Central memory CD8-positive, alpha-beta T cell (primary cell): Measurements from ENCODE around the gene FNBP1L.

ENCODE experiments used
- ATAC-seq: fragments of 150-1000 bp; cut with Tn5 transposase; replicated peaks from 2 replicates; pipeline ENCODE4 v1.10.0; 2022; ENCODE audit warnings: mild to moderate bottlenecking, moderate FRiP score, moderate number of reproducible peaks; ENCODE audit not compliant: poor library complexity, severe bottlenecking; ENCODE audit errors: extremely low read depth
- DNase-seq, 2 donors: peaks; one replicate each; pipeline ENCODE4 v3.0.0; 2021; ENCODE audit warnings: low spot score in 2 of 2
- H3K27ac Mint-ChIP-seq: one replicate; pipeline ENCODE4 v1.8.0; 2022; ENCODE audit warnings: low read depth, mild to moderate bottlenecking, moderate library complexity, mixed read lengths
- H3K27me3 Mint-ChIP-seq: one replicate; pipeline ENCODE4 v1.8.0; 2022; ENCODE audit warnings: mixed read lengths
- H3K36me3 Mint-ChIP-seq: one replicate; pipeline ENCODE4 v1.8.0; 2022; ENCODE audit warnings: mild to moderate bottlenecking, moderate library complexity, mixed read lengths; ENCODE audit not compliant: insufficient read depth
- H3K4me1 Mint-ChIP-seq: one replicate; pipeline ENCODE4 v1.8.0; 2022; ENCODE audit warnings: mixed read lengths
- H3K4me3 Mint-ChIP-seq: one replicate; pipeline ENCODE4 v1.8.0; 2022; ENCODE audit warnings: mild to moderate bottlenecking, moderate library complexity, mixed read lengths
- H3K9me3 Mint-ChIP-seq: one replicate; pipeline ENCODE4 v1.8.0; 2022; ENCODE audit warnings: mixed read lengths

FNBP1L gene

DNA sequence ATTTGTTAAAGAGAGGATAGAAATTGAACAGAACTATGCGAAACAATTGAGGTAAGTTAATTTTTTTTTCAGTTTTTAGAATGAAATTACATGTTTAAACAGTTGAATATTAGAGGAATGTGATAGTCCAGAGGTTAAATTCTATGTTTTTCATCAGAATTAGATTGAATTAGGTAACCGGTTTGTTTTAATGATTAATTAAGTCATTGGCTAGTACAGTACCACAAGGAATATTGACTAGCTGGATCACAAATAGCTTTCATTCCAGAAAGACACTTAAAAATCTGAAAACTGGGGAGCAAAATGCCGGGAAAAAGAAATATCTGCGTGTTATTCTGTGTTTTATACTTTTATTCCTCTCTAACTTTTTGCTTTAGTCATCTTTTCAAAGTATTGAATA lies 51.6 kb downstream of the FNBP1L start:
- Mint-ChIP-seq H3K27me3 (peaks cover 33% of the 10 kb centered on the region), H3K4me1 (no peaks in the 10 kb centered on the region), H3K9me3 (no peaks in the 10 kb centered on the region), H3K27ac (no peak overlapping the region), H3K4me3 (no peak overlapping the region), H3K36me3 (no peaks in the 10 kb centered on the region)
- ATAC-seq (no peak), DNase-seq (no peak)

DNA sequence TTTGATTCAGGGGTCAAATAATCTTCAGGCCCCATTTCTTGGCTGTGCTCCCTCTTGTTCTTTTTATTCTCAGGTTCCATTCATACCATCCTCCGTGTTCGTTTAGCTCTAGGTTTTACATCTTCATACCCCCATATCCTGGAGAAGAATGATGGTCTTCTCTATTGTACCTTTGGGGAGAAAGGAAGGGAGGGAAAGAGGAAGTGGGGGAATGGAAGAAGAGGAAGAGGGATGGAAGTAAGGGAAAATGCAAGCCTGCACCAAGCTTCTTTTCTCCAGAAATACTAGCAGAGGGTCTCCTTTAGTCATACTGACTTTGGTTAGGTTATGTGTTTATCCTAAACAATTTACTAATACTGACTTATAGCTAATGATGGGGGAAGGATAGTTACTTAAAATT lies 52.4 kb downstream of the FNBP1L start:
- H3K27ac Mint-ChIP-seq: no peak overlapping the region
- H3K27me3 Mint-ChIP-seq: peaks cover 30% of the 10 kb centered on the region
- no peak for DNase-seq
- no peak for ATAC-seq
- no peaks in the 10 kb centered on the region for H3K9me3 Mint-ChIP-seq
- H3K36me3 Mint-ChIP-seq: no peaks in the 10 kb centered on the region
- no peak overlapping the region for H3K4me3 Mint-ChIP-seq
- H3K4me1 Mint-ChIP-seq: no peaks in the 10 kb centered on the region

DNA sequence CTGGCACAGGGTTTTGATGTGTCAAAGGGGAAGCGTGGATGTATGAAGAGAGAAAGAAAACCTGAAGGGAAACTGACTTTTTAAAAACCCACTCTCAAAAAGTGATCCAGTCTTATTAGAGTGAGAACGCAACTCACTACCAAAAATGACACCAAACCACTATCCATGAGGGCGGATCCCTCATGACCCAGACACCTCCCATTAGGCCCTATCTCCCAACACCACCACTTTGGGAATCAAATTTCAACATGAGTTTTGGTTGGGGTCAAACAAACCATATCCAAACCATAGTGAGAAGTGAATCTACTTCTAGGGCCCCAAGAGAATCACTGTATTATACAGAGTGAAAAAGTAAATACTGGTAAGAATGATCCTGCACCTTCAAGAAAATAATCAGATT lies 53.5 kb downstream of the FNBP1L start:
- Mint-ChIP-seq H3K36me3 (no peaks in the 10 kb centered on the region), H3K27ac (no peak overlapping the region), H3K9me3 (no peaks in the 10 kb centered on the region), H3K4me1 (no peaks in the 10 kb centered on the region), H3K4me3 (no peak overlapping the region), H3K27me3 (peaks cover 36% of the 10 kb centered on the region)
- ATAC-seq (no peak), DNase-seq (no peak)

DNA sequence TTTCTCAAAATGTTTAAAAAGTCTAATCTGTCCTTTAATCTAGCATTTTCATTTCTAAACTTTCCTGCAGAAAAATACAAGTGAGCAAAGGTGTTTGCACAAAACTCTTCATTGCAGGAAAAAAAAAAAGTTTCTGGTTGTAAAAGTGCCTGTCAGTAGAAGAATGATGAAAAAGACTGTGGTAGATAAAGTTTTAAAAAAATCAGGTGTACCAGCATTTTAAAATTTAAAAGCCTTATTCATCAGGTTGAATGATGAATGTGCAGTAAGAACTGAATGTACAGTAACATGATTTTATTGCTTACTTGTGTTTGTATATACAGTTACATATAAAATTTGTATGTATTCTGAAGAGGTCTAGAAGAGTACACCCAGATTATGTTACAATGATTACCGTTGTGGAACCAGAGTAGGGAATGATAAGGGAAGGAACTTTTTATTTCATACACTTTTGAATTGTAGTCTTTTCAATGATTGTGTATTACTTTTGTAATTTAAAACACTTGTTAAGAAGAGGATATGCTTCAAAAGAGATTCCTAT lies 54.0 kb downstream of the FNBP1L start:
- H3K36me3 Mint-ChIP-seq: no peaks in the 10 kb centered on the region
- no peaks in the 10 kb centered on the region for H3K4me1 Mint-ChIP-seq
- DNase-seq: no peak
- H3K9me3 Mint-ChIP-seq: no peaks in the 10 kb centered on the region
- no peak overlapping the region for H3K4me3 Mint-ChIP-seq
- peaks cover 36% of the 10 kb centered on the region for H3K27me3 Mint-ChIP-seq
- no peak overlapping the region for H3K27ac Mint-ChIP-seq
- ATAC-seq: no peak

DNA sequence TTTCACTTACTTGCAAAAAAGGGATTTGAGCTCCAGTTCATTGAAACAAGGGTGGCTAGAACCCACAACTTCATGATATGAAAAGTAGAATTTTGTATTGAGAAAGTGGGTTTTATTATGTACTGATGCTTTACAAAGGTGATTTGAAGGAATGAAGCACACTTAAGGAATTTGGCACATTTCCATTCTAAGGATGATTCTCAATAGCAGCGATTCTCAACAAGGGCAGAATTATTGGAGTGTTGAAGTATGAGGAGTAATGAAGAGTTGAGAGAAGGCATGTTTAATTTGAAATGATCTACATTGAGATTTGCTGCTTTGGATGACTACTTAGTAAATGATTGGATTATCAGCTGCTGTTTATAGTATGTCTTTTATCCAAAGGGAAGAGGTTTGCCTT lies 54.7 kb downstream of the FNBP1L start:
- ATAC-seq (no peak), DNase-seq (no peak)
- no peak overlapping the region for H3K27ac Mint-ChIP-seq
- H3K9me3 Mint-ChIP-seq: no peaks in the 10 kb centered on the region
- no peak overlapping the region for H3K4me3 Mint-ChIP-seq
- no peaks in the 10 kb centered on the region for H3K36me3 Mint-ChIP-seq
- peaks cover 36% of the 10 kb centered on the region for H3K27me3 Mint-ChIP-seq
- H3K4me1 Mint-ChIP-seq: no peaks in the 10 kb centered on the region

DNA sequence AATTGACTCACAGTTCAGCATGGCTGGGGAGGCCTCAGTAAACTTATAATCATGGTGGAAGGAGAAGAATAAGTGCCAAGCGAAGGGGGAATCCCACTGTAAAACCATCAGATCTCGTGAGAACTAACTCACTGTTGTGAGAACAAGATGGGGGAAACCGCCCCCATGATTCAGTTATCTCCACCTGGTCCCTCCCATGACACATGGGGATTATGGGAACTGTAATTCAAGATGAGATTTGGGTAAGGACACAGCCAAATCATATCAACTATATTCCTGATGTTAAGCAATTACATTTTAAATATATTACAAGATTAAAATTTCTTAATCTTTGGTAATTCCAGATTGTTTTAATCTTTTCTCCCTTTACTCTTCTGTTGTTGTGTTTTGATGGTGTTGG lies 55.2 kb downstream of the FNBP1L start:
- Mint-ChIP-seq H3K4me1 (no peaks in the 10 kb centered on the region), H3K36me3 (no peaks in the 10 kb centered on the region), H3K27ac (no peak overlapping the region), H3K4me3 (no peak overlapping the region), H3K9me3 (no peaks in the 10 kb centered on the region), H3K27me3 (peaks cover 36% of the 10 kb centered on the region)
- ATAC-seq (no peak), DNase-seq (no peak)

DNA sequence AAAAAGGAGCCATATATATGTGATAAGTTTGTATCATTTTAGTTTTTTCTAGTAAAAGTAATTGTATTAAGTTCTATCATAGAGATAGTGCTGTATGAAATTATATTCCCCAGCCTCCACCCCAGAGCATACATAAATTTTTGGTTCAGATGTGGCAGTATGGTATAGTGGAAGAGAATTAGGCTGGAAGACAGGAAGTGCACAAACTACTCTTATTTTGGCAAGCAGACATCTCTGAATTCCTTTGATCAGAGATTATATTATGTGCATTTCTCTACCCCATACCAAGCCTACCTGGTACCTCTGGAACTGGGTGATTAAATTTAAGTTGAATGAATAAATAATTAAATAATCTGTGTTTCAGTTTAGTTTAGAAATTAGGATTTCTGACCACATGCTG lies 55.9 kb downstream of the FNBP1L start:
- Mint-ChIP-seq H3K9me3 (no peaks in the 10 kb centered on the region), H3K36me3 (no peaks in the 10 kb centered on the region), H3K4me3 (no peak overlapping the region), H3K4me1 (no peaks in the 10 kb centered on the region), H3K27me3 (peaks cover 36% of the 10 kb centered on the region), H3K27ac (no peak overlapping the region)
- no peak for DNase-seq
- ATAC-seq: no peak

DNA sequence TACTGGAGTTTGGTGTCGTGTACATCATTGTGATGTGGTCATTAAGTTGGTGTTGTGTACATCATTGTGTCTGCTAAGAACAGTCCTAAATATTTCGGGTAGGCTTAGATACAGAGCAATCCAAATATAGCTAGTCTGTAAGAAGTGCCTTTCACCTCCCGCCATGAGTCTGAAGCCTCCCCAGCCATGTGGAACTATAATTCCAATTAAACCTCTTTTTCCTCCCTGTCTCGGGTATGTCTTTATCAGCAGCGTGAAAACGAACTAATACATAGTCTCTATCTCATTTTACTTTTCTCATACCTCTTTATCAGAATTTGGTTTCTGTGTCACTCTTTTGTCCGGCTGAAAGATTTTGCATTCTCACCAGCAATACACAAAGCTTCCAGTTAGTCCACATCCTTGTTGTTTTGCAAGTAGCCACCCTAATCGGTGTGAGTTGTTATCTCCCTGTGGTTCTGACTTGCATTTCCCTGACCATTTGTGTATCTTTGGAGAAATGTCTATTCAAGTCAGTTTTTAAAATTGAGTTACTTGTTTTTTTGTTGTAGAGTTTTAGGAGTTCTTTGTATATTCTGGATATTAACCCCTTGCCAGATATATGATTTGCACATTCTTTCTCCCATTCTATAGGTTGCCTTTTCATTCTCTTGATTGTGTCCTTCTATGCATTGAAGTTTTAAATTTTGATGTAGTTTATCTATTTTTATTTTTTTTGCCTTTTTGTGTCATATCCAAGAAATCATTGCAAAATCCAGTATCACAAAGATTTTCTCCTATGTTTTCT lies 56.5 kb downstream of the FNBP1L start:
- Mint-ChIP-seq H3K36me3 (no peaks in the 10 kb centered on the region), H3K27me3 (peaks cover 36% of the 10 kb centered on the region), H3K9me3 (no peaks in the 10 kb centered on the region), H3K27ac (no peak overlapping the region), H3K4me3 (no peak overlapping the region), H3K4me1 (no peaks in the 10 kb centered on the region)
- DNase-seq (no peak), ATAC-seq (no peak)

DNA sequence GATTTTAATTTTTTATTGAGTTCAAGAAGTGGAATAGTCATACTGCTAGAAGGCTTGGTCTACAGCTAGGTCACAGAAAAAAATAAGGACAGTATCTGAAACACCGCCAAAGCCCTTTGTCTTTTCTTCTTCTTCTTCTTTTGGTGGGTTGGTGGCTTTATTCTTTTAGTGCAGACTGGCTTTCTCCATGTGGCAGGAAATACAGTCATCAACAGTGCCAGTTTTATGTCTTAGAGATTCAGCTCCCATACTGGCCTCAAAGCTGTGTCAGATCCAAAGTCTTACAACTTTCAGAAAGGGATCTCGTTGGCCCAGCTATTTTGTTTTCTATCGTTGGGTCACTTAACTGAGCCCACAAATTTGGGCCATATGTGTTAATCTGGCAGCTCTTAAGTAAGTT lies 58.2 kb downstream of the FNBP1L start:
- Mint-ChIP-seq H3K27me3 (peaks cover 39% of the 10 kb centered on the region), H3K36me3 (no peaks in the 10 kb centered on the region), H3K9me3 (no peaks in the 10 kb centered on the region), H3K4me1 (no peaks in the 10 kb centered on the region), H3K27ac (no peak overlapping the region), H3K4me3 (no peak overlapping the region)
- DNase-seq (no peak), ATAC-seq (no peak)

DNA sequence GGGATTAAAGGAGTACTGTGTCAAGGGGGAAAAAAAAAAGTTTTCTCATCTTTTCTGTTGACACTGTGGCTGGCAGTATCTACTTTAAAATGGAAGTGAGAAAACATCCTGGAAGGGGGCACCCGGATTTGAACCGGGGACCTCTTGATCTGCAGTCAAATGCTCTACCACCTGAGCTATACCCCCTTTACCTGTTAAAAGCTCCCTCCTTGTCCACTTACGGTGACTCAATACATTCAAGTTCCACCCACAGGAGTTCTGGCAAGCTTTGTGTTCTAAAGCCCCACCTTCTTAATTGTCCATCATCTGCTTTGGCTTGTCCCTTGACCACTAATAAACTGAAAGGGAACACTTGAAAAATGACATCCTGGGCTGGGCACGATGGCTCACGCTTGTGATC lies 68.2 kb downstream of the FNBP1L start:
- no peak for DNase-seq
- Mint-ChIP-seq H3K4me1 (no peaks in the 10 kb centered on the region), H3K9me3 (no peaks in the 10 kb centered on the region), H3K36me3 (no peaks in the 10 kb centered on the region), H3K4me3 (no peak overlapping the region), H3K27ac (no peak overlapping the region), H3K27me3 (no peaks in the 10 kb centered on the region)
- no peak for ATAC-seq

DNA sequence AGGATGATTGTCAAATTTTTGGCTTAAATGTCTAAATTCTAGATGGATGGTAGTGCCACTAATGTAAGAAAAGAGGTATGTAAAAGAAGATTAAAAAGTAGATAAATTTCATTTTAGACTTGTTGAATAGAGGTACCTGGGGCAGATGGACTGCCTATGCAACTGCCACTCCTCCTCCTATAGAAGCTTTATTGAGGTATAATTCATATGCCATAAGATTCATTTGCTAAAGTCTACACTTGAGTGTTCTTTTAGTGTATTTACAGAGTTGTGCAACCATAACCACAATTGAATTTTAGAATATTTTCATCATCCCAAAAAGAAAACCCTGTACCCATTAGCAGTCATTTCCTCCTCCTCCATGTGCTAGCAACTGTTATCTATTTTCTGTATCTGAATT lies 70.6 kb downstream of the FNBP1L start:
- Mint-ChIP-seq H3K27ac (no peak overlapping the region), H3K4me3 (no peak overlapping the region), H3K36me3 (no peaks in the 10 kb centered on the region), H3K4me1 (no peaks in the 10 kb centered on the region), H3K27me3 (peaks cover 16% of the 10 kb centered on the region), H3K9me3 (no peaks in the 10 kb centered on the region)
- no peak for DNase-seq
- no peak for ATAC-seq

DNA sequence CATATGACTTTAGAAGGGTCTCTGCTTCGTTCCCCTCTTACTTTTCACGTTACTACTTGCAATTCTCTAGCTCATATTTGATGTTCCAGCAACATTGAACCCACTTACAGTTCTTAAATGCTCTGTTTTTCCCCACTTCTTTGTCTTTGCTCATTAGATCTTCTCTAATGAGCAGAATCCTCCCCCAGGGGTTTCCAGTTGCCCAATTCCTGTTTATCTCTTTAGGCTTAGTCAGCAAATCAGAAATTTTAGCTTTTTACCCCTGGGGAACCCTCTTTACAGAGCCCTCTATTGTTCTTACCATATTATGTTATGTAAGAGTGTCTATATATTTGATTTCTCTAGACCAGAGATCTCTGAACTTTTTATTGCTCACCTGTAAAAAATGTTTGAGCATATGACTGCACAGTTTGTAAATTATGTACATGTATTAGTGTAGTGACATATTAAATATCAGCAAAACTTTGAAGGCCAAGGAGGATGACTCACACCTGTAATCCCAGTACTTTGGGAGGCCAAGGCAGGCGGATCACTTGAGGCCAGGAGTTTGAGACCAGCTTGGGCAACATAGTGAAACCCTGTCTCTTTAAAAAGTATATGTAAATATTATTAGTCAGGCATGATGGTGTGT lies 71.4 kb downstream of the FNBP1L start:
- Mint-ChIP-seq H3K4me1 (no peaks in the 10 kb centered on the region), H3K27ac (no peak overlapping the region), H3K9me3 (no peaks in the 10 kb centered on the region), H3K36me3 (no peaks in the 10 kb centered on the region), H3K4me3 (no peak overlapping the region), H3K27me3 (peaks cover 16% of the 10 kb centered on the region)
- DNase-seq: no peak
- ATAC-seq: no peak

DNA sequence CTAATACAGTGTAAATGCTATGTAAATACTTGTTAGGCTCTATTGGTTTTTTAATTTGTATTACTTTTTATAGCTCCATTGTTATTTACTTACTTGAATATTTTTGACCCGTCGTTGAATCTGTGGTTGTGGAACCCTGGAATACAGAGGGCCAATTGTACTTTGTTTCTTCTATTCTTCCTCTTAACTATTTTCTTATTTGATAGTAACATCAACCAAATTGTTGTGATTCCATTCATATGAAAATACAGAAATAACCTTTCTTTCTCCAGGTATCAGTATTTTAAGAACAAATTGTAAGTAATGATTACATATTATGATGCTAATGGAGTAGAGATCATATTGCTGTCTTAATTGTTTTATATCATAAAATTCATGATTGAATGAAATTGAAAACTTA lies 73.7 kb downstream of the FNBP1L start:
- H3K27ac Mint-ChIP-seq: no peak overlapping the region
- ATAC-seq (no peak), DNase-seq (no peak)

More for the DNA sequence above, 73.7 kb downstream of the FNBP1L start:
- Mint-ChIP-seq H3K4me3 (no peak overlapping the region), H3K27me3 (peaks cover 33% of the 10 kb centered on the region), H3K9me3 (no peaks in the 10 kb centered on the region), H3K4me1 (no peaks in the 10 kb centered on the region), H3K36me3 (no peaks in the 10 kb centered on the region)
